Measurements from ENCODE around the gene LRRC8B.

Gene LRRC8B

GRCh38 chr1:89547563-89548116, 23.0 kb downstream of the LRRC8B start:
- Histone ChIP-seq H3K27me3 (replicated peaks) (no peaks in the 10 kb centered on the region), H3K4me3 (ENCODE audit: low read depth, low read length) (no peak overlapping the region), H3K27ac (no peak overlapping the region), H3K36me3 (replicated peaks) (no peaks in the 10 kb centered on the region)
- TF ChIP-seq, protein P1, sequence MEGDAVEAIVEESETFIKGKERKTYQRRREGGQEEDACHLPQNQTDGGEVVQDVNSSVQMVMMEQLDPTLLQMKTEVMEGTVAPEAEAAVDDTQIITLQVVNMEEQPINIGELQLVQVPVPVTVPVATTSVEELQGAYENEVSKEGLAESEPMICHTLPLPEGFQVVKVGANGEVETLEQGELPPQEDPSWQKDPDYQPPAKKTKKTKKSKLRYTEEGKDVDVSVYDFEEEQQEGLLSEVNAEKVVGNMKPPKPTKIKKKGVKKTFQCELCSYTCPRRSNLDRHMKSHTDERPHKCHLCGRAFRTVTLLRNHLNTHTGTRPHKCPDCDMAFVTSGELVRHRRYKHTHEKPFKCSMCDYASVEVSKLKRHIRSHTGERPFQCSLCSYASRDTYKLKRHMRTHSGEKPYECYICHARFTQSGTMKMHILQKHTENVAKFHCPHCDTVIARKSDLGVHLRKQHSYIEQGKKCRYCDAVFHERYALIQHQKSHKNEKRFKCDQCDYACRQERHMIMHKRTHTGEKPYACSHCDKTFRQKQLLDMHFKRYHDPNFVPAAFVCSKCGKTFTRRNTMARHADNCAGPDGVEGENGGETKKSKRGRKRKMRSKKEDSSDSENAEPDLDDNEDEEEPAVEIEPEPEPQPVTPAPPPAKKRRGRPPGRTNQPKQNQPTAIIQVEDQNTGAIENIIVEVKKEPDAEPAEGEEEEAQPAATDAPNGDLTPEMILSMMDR (IDR thresholded peaks at IDR 0.05; ENCODE audit: low read depth, low read length, missing control alignments): no peak
- in situ Hi-C loops (cut with HindIII; ENCODE audit: low pct_ligation_motif_present, low sequenced_read_pairs): no loop called here
- DNase-seq: peak; percentile 57

DNA sequence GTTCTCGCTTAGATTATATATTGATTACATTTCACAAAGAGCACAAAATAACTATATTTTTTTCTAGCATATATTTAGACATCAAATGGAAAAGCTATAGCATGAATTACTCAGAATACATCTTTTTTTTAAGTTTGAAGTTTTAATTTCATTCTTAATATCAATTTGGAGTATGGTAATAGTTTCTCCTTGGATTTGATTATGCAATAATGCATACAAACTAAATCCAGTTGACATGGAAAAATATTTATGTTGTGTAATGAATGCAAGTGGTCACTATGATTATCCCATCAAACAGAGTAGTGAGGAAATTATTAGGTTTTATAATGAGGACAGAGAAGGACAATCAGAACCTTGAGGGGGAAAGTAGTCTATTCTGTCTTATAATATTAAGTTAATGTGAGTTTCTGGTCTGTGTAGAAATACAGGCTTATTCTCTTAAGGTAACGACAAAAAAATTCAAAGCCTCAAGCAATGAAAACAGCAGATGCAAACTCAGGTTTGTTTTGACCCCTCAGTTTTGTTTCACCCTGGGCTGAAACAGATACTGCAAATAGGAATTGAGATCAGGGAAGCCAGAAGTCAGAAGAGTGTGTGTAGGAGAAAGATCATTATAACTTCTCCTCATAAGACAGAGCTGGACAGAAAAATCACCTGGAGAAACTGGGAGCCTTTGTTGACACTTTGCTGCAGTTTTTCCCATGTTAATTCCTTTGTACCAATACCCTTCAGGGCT, 23.7 kb downstream of the LRRC8B start:
- DNase-seq: no peak
- H3K4me3 ChIP-seq (ENCODE audit: low read depth, low read length): no peak overlapping the region
- H3K27me3 ChIP-seq (replicated peaks): no peaks in the 10 kb centered on the region
- H3K27ac ChIP-seq: no peak overlapping the region
- TF ChIP-seq, protein P1 (IDR thresholded peaks at IDR 0.05; ENCODE audit: low read depth, low read length, missing control alignments): no peak
- no peaks in the 10 kb centered on the region for H3K36me3 ChIP-seq (replicated peaks)
- in situ Hi-C loops (cut with HindIII; ENCODE audit: low pct_ligation_motif_present, low sequenced_read_pairs): no loop called here

DNA sequence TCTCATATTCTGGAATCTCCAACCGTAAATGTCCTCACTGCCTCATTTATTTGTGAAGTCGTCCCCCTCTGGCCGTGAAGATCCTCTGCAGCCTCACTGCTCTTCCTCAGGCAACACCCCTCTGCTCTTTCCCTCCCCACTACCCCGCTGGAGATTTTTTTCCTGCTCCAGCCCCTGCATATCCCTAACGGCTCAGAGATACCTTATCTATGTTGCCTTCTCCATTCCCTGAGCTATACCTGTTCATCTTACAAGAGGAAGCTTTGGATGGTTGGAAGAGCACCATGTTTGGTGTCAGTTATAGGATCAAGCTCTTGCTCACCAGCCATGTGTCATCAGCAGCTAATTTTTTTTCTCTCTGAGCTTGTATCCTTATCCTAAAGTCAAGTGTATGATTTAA, 26.4 kb downstream of the LRRC8B start:
- DNase-seq: no peak
- TF ChIP-seq, protein P1 (IDR thresholded peaks at IDR 0.05; ENCODE audit: low read depth, low read length, missing control alignments): no peak
- no peak overlapping the region for H3K4me3 ChIP-seq (ENCODE audit: low read depth, low read length)
- no peaks in the 10 kb centered on the region for H3K36me3 ChIP-seq (replicated peaks)
- no peak overlapping the region for H3K27ac ChIP-seq
- H3K27me3 ChIP-seq (replicated peaks): no peaks in the 10 kb centered on the region
- in situ Hi-C loops (cut with HindIII; ENCODE audit: low pct_ligation_motif_present, low sequenced_read_pairs): no loop called here

- TF ChIP-seq, protein P1 (IDR thresholded peaks at IDR 0.05; ENCODE audit: low read depth, low read length, missing control alignments): no peak
- no peak overlapping the region for H3K4me3 ChIP-seq (ENCODE audit: low read depth, low read length)
- H3K27ac ChIP-seq: no peak overlapping the region
Observed at GRCh38 chr1:89552471-89553081, 27.9 kb downstream of the LRRC8B start.

DNA sequence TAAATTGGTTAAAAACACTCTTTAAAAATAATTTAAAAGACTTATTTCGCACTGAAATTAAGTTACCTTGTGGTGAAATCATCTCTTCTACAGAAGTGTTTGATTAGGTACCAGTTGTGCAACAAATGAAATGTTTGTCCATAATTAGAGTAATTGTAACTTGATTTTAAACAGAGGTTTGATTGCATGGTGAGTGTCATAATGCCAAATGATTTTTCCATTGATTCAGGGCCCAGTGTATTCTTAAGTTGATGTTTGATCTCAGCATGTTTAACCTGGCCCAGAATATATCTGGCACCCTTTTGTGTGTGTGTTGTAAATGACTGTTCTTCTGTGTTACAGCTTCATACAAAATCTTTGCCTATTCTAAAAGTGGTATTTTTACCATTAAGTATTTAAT, 28.5 kb downstream of the LRRC8B start:
- in situ Hi-C loops (cut with HindIII; ENCODE audit: low pct_ligation_motif_present, low sequenced_read_pairs): no loop called here
- Histone ChIP-seq H3K27me3 (replicated peaks) (no peaks in the 10 kb centered on the region), H3K27ac (no peak overlapping the region), H3K4me3 (ENCODE audit: low read depth, low read length) (no peak overlapping the region), H3K36me3 (replicated peaks) (no peaks in the 10 kb centered on the region)
- TF ChIP-seq, protein P1 (IDR thresholded peaks at IDR 0.05; ENCODE audit: low read depth, low read length, missing control alignments): no peak
- DNase-seq: no peak

More at GRCh38 chr1:89552471-89553081, 27.9 kb downstream of the LRRC8B start:
- Histone ChIP-seq H3K27me3 (replicated peaks) (no peaks in the 10 kb centered on the region), H3K36me3 (replicated peaks) (no peaks in the 10 kb centered on the region)
- no peak for DNase-seq
- in situ Hi-C loops (cut with HindIII; ENCODE audit: low pct_ligation_motif_present, low sequenced_read_pairs): no loop called here
